NCI-H2227 treated with DMSO at 0.1 percent for 48 hours (cell line): Measurements from ENCODE around the gene KIZ.

Experiments
- DNase-seq: peaks from one replicate; lab custom pipeline; 2025; lab: John Stamatoyannopoulos, UW

Gene KIZ

DNA sequence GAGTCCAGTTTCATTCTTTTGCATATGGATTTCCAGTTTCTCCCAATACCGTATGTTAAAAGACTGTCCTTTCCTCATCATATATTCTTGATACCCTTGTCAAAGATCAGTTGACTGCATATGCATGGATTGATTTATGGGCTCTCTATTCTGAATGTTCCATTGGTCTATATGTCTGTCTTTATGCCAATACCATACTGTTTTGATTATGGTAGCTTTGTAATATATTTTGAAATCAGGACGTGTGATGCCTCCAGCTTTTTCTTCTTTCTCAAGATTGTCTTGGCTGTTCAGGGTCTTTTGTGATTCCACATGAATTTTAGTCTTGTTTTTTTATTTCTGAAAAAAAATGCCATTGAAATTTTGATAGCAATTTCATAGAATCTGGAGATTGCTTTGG is 51.9 kb downstream of the KIZ start:
- no peak for DNase-seq

DNA sequence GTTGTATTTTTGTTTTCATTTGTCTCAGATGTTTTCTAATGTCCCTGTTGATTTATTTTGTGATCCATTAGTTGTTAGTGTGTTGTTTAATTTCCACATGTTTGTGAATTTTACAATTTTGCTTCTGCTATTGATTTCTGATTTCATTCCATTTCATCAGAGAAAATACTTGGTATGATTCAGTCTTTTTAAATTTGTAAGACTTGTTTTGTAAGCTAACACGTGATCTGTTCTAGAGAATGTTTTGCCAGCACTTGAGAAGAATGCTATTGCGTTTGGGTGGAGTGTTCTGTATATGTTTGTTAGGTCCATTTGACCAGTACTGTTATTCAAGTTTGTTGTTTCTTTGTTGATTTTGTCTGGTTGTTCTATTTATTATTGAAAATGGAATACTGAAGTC is 53.9 kb downstream of the KIZ start:
- no peak for DNase-seq

GRCh38 chr20:21180248-21180647 is 54.4 kb downstream of the KIZ start:
- DNase-seq = no peak

GRCh38 chr20:21181028-21181427 is 55.1 kb downstream of the KIZ start:
- no peak for DNase-seq

DNA sequence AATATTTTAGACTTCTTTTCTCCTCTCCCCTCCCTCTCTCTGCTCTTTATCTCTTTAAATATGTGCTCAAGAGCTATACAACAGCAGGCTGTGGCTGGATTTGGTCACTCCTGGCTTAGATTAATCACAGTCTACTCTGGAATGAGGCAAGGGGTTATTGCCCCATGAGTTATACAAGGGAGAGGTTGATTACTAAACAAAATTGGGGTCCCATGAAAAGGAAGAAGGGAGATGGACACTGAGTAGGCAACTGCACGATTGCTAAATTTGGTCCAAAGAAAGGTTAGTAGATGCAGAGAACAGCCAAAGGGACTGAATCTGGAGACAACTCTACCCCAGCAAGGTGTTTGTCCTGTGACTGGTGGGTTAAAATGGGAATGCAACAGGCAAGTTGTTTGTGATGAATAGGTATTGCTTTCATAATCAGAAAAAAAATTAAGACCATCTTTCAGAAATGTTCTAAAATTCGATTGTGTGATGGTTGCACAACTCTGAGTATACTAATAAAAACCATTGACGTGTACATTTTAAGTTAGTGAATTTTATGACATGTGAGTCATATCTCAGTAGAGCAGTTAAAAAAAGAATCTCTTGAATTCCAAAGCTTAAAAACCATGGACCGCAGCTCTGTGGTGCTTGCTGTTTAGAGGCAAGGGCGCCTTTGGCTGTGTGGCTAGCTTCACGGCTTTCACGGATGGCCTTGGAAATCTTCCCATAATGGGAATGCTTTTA is 57.1 kb downstream of the KIZ start:
- no peak for DNase-seq

- DNase-seq = no peak
Measured at GRCh38 chr20:21183722-21184121, 57.8 kb downstream of the KIZ start.

- no peak for DNase-seq
Measured at GRCh38 chr20:21184819-21185218, 58.9 kb downstream of the KIZ start.

DNA sequence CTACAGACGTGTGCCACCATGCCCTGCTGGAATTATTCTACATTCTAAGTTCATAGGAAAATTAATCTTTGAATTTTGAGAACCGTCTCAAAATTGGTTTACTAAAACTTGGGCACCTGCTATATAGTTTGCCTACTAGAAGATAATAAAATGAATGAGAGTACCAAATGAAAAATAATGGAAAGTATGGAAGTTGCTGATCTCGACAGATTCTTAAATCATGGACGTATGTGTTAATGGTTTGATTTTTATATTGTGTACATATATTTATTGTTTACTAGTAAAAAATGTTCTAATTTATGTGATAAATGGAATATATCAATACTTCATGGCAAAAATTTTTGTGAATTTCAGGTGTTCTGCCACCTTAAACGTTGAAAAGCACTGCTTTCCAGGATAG is 60.0 kb downstream of the KIZ start:
- no peak for DNase-seq

DNA sequence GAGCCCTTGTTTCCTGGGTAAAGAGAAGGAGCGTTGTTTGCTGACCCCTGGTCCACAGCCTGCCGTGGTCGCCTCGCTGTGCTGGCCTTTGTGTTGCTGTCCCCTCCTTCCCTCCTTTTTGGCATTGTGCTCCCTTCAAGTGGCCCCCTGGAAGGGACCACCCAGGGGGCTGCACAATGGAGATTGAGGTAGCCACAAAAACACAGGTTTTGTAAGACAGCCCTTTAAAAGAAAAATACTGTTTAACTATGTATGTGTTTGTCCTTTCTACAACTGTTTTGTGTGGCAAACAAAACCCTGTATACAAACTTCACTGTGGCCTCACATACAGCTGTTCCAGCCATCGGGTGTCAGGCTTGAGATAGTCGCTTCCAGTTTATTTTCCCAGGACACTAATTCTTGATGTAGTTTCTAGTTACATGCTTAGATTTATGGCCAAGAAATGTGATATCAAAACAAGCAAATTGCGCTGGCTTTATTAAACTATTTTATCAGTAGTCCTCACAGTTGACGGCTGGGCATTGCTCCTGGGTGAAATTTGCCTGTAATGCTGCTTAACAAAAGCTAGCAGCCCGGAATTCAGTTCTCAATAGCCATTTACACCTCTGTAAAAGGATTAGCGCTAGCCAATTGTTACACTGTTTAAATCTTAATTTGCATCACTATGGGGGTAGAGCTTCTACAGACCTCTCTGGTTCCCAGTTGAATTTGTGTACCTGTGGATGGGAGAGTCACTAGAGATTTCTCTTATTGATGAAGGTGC is 64.1 kb downstream of the KIZ start:
- no peak for DNase-seq

GRCh38 chr20:21190869-21191268 is 65.0 kb downstream of the KIZ start:
- DNase-seq = no peak

DNA sequence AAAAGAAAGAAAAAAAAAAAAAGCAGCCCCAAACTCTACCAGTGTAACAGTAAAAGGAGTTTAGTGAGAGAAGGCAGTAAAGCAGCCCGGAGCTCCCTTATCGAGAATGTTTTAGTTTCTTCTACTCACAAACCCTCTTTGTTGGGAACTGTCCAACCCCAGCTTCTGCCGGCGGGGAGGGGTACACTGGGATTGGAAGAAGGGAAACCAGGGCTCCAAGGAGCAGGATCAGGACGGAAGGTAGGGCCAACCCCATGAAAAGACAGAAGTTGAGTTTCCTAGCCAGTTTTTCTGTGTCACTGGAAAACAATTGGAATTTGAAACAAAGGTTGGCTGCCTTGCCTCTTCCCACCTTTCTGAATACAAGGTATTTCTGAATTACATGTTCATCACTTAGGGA is 66.0 kb downstream of the KIZ start:
- DNase-seq = no peak

GRCh38 chr20:21202259-21202658 is 76.4 kb downstream of the KIZ start:
- DNase-seq = no peak

DNA sequence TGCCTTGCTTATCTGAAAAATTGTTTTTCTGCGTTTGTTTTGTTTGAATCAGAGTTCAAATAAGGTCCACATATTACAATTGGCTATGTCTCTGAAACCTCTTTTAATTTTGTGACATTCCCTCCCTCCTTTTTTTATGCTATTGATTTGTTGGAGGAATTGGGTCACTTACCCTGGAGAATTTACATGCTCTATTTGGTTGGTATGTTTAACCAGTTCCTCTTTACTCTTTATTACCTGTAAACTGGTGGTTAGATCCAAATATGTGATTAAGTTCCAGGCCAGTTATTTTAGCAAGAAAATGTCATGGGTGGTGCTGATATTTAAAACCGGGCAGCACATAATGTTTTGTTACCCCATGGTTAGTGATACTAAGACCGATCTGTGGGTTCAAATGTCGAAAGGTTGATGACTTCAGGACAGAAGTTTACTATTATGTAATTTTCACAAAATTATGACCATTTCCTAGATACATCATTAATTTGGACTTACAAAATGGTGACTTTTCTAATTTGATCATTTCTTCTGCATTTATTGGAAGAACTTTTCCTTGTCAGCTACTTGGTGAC is 77.3 kb downstream of the KIZ start:
- no peak for DNase-seq

DNA sequence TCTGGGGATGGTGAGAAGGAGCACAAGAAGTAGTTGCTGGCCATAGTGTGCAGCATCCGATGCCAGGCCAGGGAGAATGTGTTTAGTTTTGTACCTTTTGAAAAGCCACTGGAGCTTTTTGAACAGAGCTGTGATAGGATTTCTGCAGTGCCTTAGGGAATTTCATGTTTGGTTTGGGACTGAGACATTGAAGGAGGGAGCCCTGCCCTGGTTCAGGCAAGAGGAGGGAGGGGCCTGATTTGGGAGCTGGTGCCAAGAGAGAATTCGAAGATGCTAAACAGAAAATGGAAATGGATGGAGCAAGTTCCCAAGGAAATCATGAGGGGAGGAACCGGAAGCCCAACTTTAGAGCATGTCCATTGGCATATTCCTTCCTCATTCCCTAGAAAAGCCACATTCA is 80.7 kb downstream of the KIZ start:
- DNase-seq = no peak

- DNase-seq = no peak
Measured at GRCh38 chr20:21208999-21209398, 83.1 kb downstream of the KIZ start.

GRCh38 chr20:21209668-21210067 is 83.8 kb downstream of the KIZ start:
- no peak for DNase-seq

DNA sequence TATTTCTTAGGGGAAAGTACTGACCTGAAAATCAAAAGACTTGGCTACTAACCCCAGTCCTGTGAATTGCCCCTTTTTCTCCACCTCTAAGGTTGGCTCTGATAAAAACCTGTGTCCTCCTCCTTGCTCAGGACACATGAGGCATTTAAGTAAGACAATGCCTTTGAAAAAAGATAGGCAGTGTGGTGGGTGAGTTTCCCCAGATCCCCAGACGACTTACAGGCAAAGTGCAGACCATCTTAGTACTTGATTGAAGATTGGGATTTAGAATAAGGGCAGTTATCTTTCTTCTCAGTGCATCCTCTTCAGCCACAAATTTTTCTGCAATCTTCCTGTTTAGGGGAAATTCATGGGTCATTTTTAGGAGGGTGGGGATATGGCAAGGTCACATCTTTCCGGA is 87.8 kb downstream of the KIZ start:
- no peak for DNase-seq

DNA sequence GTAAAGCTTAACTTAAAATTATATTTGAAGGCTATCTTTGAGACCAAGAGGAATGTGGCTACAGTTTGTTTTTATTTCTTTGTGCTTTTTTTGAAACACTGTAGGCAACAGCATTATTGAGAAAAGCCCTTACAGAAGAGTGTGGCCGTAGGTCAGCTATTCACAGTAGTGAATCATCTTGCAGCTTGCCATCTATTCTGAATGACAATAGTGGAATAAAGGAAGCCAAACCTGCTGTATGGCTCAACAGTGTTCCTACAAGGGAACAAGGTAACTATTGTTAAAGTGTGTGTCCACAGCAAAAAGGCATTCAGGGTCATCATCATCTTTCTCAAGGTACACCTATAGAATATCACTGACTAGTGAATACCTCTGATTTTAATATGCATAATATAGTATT is 88.5 kb downstream of the KIZ start:
- DNase-seq = no peak

DNA sequence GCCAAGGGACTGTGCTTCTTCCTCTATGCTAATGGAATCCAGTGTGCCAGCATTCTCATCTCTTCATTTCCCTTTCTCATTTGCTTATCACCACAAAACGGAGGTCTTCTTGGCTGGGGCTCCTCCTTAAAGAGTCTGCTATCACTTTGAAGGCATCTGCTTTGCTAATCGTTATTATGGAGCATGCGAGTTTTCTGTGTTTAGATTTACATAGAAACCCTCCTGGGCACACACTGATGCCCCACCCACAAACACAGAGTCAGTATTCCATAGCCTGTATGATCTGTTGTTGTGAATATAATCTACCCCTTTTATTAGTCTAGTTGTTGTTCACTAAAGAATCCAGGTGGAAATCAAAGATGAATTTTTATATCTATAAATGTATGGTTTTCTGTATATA is 93.8 kb downstream of the KIZ start:
- no peak for DNase-seq

DNA sequence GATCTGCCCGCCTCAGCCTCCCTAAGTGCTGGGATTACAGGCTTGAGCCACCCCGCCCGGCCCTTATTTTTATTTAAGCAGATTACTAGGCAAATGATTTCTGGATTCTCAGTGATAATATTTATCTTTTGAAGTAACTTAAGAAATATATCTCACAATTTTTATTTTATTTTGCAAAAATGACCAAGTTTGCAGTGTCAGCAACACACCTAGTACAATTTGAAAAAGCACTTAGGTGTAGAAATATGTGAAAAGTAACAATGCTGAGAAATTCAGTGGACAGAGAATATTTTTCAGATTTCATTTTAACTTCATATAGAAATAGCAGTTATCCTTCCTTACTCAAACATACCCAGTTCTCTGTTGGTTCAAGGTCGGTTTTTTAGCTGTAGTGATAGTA is 98.3 kb downstream of the KIZ start:
- DNase-seq = no peak

DNA sequence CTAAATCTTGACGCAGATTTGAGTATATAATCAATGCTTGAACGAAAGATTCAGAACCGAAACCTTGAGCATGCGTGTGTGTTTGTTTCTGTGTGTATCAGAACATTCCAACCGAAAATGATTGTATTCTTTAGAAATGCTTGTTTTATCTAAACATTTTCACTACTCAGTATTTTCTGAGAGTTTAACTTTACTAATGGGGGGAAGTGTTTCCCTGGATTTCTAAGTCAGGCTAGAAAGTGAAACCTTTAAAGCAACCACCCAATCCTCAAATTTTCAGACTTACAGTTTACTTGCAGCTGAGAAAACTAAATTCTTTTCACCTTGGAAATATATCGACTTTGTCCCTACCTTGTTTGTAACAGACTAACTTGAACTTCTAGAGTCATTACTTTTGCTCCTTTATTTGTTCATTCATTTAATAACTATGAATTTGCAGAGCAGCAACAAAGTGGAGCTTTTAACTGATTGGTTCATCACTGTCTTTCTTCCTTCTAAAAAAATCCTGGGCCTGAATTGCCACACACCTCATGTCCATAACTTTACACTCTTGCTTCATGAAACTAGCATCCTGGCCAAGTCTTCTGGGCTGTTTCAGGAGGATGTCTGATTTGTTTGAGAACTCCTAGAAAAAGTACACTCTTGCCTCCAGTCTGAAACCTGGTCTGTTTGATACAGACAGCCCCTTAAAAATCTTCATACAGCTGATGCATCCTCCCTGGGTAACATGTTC is 99.5 kb downstream of the KIZ start:
- no peak for DNase-seq

GRCh38 chr20:21228511-21228910 is 102.6 kb downstream of the KIZ start:
- DNase-seq = no peak

DNA sequence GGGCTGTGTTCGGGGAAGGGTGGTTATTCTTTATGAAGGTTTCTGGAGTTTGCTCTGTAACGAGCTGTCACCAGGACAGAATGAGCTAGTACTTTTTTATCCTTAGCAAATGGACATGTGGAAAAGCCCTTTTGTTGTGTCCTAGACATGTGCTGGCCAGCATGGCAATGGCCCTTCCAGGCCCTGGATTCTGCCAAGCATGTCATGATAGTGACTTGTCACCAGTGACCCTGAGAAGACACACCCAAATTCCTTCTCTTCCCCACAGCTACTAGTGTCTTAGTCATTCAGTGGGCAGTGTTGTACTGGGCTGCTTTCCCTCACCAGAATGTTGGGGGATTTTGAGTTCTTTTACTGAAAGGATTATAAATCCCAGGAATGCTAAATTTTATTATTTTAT is 103.3 kb downstream of the KIZ start:
- no peak for DNase-seq
